Measurements from ENCODE around the gene CROCC2. TPM values are rescaled to one million over a fixed set of nuclear protein-coding genes. Genes with fewer than 3 reads are reported as not detected.

Gene CROCC2
- total and polyA plus RNA-seq, 10 of the 15 experiments (the other 5 are each of a cell fraction or from before 2014, with no cell fraction given), result not detected

GRCh38 chr2:241037498-241037897 is 131.4 kb downstream of the CROCC2 start:
- H3K27ac ChIP-seq (ENCODE audit: control insufficient read depth, insufficient read depth), result 0 out of 2 replicates have a peak overlapping the region, but pooled peaks have one; percentile 33
- ChIA-PET RAD21 (ENCODE audit: unreplicated experiment) (interaction anchor here (0.8 to 1.3 kb wide), 2 partner anchors 41 to 64 kb away, joined by 3 read pairs; no protein-coding TSS in a partner anchor), SMC1A (ENCODE audit: uncharacterized antibody, unreplicated experiment) (no interaction called here), POLR2A (no interaction called here), CTCF (interaction anchor here (0.6 to 1.0 kb wide), 2 partner anchors 123 to 182 kb away, joined by 3 read pairs; no protein-coding TSS in a partner anchor)
- DNase-seq (ENCODE audit: low read depth, low spot score), result no peak
- peak overlapping the region; percentile 55 for H3K9ac ChIP-seq (ENCODE audit: control insufficient read depth, insufficient read depth, low read length)
- H4K20me1 ChIP-seq (ENCODE audit: control insufficient read depth, insufficient read depth), result no peaks in the 10 kb centered on the region
- in situ Hi-C loops (cut with MboI) (no loop called here), intact Hi-C loops (cut with micrococcal nuclease; ENCODE audit: unreplicated experiment) (no loop called here)
- H3K4me3 ChIP-seq, result peak overlapping the region; percentile 60
- no peaks in the 10 kb centered on the region for H3K9me3 ChIP-seq (replicated peaks; ENCODE audit: control insufficient read depth, insufficient read depth, low read length)
- TSS peak; percentile 73 for BruUV-seq (replicated peaks)
- no peak for ATAC-seq
- WGBS (ENCODE audit: insufficient coverage, insufficient replicate concordance, low lambda C conversion rate, missing lambda C conversion rate), result 14% methylated on average over 9 of the region's 9 CpGs
- no peaks in the 10 kb centered on the region for H3K36me3 ChIP-seq (ENCODE audit: control insufficient read depth in 2 of 2, insufficient read depth in 2 of 2, low read length in 1 of 2)
- H3K4me1 ChIP-seq (ENCODE audit: control insufficient read depth, insufficient read depth, low read length), result peaks cover 48% of the 10 kb centered on the region
- H3K27me3 ChIP-seq (replicated peaks in 1 of 2; ENCODE audit: control insufficient read depth in 2 of 2, insufficient read depth in 2 of 2, low read length in 1 of 2), result peaks cover 0 to 2% of the 10 kb centered on the region in 2 experiments; a peak in 1 of 4 replicates
- TF ChIP-seq TARDBP (IDR thresholded peaks at IDR 0.05; ENCODE audit: borderline replicate concordance), result no peak
- TF ChIP-seq RCOR1 (conservative IDR thresholded peaks at IDR 0.05; ENCODE audit: low read depth, low read length), result no peak
- no peak for TF ChIP-seq EED (IDR thresholded peaks at IDR 0.05; ENCODE audit: low read depth)
- no peak for TF ChIP-seq RUNX3 (IDR thresholded peaks at IDR 0.05; ENCODE audit: low read length)
- TF ChIP-seq NFIC (IDR thresholded peaks at IDR 0.05; ENCODE audit: low read depth, low read length), result no peak
- TF ChIP-seq CTCF (IDR thresholded peaks at IDR 0.05 in 2 of 3, conservative IDR thresholded peaks at IDR 0.05 in 1 of 3; ENCODE audit: control insufficient read depth in 2 of 3, extremely low read depth in 1 of 3, insufficient read depth in 1 of 3, low read depth in 3 of 3, low read length in 3 of 3), result no peak
- TF ChIP-seq KLF5 (IDR thresholded peaks at IDR 0.05; ENCODE audit: partially characterized antibody), result no peak
- TF ChIP-seq JUNB (IDR thresholded peaks at IDR 0.05), result no peak
- TF ChIP-seq CREM (IDR thresholded peaks at IDR 0.05; ENCODE audit: low read depth), result no peak
- TF ChIP-seq MLLT1 (IDR thresholded peaks at IDR 0.05), result no peak
- no peak for TF ChIP-seq NR2C2 (IDR thresholded peaks at IDR 0.05; ENCODE audit: borderline replicate concordance, control insufficient read depth, insufficient read length, low read depth)
- no peaks in the 10 kb centered on the region for H3K79me2 ChIP-seq (ENCODE audit: control insufficient read depth, insufficient read depth, low read length)
- no peak overlapping the region for H2AFZ ChIP-seq (ENCODE audit: control insufficient read depth, low read depth, low read length)
- no peak for FAIRE-seq
- peak overlapping the region; percentile 98 for H3K4me2 ChIP-seq (ENCODE audit: control insufficient read depth, insufficient read depth)

Data from GM12878 (cell line).